CD4-positive, alpha-beta T cell treated with Interleukin-1 beta for 1 hour (primary cell): Measurements from ENCODE around the gene PHOSPHO1.
A peak's percentile ranks its signal among the peaks of the same experiment; 100 is the strongest.

Experiments
- DNase-seq, 2 donors: peaks; one replicate each; pipeline ENCODE4 v3.0.0-alpha.2; 2020 to 2022

The PHOSPHO1 gene

DNA sequence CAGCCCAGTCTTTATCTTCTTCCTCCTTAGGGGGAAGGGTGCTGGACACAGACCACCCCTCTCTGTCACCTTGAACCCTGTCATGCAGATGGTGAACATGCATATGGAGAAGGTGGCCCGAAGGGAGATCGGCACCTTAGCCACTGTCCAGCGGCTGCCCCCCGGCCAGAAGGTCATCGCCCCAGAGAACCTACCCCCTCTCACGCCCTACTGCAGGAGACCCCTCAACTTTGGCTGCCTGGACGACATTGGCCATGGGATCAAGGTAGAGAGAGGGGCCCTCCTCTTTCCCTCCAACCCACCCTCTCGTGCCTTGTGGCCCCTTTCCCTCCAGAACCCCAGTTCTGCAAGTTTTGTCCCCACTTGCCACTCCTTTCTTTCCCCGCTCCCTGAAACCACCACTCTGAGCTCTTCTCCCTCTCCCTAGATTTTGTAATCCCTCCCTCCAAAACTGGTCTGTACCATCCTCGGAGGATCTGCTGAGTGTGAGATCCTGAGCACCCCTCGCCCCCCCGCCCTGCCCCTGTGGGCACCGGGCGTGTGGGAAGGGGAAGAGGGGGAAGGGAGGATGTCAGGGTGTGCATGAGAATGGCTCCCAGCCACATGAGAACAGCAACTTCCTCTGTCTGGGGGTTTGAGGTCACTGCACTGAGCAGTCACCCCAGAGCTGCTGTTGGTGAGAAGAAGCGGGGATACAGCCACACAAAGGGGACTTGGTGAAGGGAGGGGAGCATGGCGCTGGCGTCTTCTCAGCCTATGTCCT lies 12.8 kb downstream of the PHOSPHO1 start:
- peak; percentile 83 to 87 for DNase-seq

GRCh38 chr17:49216953-49217650 lies 13.5 kb downstream of the PHOSPHO1 start:
- DNase-seq: peak; percentile 28 to 42

DNA sequence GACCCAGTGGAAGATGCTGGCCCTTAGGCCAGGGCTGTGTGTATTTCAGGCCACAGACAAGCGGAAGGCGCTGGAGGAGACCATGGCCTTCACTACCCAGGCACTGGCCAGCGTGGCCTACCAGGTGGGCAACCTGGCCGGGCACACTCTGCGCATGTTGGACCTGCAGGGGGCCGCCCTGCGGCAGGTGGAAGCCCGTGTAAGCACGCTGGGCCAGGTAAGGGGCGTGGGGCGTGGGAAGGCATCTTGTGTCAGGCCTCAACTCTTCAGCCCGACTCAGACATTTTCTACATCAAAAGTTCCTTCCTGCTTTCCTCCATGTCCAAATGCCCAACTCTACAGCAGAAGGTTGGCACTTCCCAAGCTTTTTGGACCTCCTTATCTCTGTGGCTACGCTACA lies 14.1 kb downstream of the PHOSPHO1 start:
- no peak for DNase-seq

DNA sequence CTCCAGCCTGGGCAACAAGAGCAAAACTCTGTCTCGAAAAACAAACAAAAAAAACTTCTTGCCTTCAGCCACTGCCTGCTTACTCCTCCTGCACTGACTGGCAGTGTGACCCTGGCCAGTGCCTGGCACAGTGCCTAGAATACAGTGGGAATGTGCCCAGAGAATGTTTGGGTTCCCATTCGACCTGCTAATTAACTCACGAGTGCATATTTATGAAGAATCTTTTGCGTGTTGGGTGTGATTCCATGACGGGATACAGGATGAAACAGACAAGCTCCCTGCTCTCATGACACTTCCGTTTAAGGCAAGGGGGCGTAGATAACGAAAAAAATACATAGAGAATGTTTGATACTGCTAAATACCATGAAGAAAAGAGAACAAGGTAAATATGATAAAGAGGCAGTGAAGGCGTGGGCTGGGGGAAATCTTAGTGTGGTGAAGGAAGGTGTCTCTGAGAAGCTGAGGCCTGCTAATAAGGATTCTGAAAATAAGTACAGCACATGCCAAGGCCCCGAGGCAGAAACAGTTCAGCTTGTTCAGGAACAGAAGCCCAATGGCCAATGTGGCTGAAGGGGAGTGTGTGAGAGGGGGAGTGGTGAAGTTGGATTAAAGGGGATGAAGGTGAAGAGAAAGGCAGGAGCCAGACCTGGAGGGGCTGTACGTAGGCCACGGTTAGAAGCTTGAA lies 15.8 kb downstream of the PHOSPHO1 start:
- DNase-seq: no peak

DNA sequence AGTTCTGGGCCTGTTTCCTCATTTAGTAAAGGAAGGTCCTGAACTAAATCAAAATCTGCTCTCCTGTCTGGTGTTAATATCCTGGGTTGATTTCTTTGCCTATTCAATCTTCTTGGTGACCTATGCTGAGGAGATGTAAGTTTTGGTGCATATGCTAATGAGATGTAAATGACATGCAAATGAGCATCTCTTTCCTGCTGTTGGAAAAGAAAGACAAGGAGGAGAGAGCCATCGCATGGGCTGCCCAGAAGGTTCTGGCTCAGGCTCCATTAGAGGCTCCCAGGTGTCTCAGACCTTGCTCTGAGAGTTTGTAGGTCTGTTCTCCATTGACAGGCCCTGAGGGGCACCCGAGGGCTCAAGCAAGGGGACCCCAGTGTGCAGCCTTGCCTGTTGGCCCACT lies 16.7 kb downstream of the PHOSPHO1 start:
- DNase-seq: no peak

DNA sequence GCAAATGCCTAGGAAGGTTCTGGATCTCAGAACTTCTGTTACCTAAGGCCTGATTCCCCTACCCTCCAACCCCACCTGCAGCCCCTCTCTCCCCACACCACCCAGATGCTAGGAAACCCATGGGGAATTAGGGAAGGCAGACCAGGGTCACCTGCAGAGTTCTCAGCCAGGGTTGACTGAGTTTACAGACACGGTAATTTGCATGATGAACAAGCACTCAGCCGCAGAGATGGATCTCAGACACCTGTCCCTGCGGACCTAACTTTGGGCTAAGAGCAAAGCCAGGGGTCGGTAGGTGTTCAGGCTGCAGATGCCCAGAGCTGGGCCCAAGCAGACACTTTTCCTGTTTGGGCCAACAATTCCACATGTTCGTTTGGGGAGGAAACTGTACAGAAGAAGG lies 17.2 kb downstream of the PHOSPHO1 start:
- no peak for DNase-seq

DNA sequence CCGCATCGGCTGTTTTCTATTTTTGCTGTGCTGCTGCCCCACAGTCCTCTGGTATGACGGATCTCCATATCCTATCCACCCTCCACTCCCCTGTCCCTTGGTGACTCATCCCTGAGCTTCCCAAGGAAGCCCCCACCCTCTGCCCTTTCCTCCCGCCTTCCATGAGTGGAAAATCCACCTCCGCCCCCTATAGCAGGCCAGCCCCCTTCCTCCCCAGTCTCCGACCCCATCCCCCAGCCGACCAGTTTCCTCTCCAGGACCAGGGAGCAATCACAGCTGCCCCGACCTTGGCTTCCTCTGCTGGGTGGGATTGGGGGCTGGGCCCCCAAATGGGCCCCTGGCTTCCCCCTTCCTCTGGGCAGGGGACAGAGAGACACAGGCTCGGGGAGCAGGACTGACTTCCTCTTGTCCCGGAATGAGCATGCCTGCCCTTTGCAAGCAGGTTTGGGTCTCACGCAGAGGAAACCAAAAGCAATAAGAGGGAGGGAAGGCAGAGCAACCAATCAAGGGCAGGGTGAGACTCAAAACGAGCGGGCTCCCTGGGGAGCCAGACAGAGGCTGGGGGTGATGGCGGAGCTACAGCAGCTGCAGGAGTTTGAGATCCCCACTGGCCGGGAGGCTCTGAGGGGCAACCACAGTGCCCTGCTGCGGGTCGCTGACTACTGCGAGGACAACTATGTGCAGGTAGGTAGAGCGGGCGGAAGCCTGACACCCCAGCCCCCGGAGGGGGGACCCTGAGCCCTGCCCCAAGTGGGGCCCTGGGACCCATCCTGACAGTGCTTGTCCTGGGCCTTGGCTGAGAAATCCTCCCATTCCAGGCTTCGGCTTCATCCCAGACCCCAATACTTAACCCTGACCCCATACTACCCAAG lies 20.2 kb downstream of the PHOSPHO1 start, which contains the start of the genes ABI3 and GNGT2:
ABI3 (plus strand) TSS at position 550 of the 872 bp plus-strand sequence; CDS start at position 568, 18 bp downstream.
GNGT2 (minus strand) TSS at position 417 of the 872 bp plus-strand sequence. CDS start 3,152 bp downstream, outside the sequence.
- peak; percentile 68 for DNase-seq

- DNase-seq: no peak
Observed at GRCh38 chr17:49209061-49209571, 21.5 kb downstream of the PHOSPHO1 start.

GRCh38 chr17:49204516-49204915 lies 26.1 kb downstream of the PHOSPHO1 start:
- DNase-seq: no peak

- DNase-seq: no peak
Observed at GRCh38 chr17:49203796-49204195, 26.8 kb downstream of the PHOSPHO1 start.

- DNase-seq: no peak
Observed at GRCh38 chr17:49201481-49201927, 29.1 kb downstream of the PHOSPHO1 start.

GRCh38 chr17:49200423-49201083 lies 30.0 kb downstream of the PHOSPHO1 start:
- DNase-seq: no peak

GRCh38 chr17:49198211-49198610 lies 32.4 kb downstream of the PHOSPHO1 start:
- no peak for DNase-seq

DNA sequence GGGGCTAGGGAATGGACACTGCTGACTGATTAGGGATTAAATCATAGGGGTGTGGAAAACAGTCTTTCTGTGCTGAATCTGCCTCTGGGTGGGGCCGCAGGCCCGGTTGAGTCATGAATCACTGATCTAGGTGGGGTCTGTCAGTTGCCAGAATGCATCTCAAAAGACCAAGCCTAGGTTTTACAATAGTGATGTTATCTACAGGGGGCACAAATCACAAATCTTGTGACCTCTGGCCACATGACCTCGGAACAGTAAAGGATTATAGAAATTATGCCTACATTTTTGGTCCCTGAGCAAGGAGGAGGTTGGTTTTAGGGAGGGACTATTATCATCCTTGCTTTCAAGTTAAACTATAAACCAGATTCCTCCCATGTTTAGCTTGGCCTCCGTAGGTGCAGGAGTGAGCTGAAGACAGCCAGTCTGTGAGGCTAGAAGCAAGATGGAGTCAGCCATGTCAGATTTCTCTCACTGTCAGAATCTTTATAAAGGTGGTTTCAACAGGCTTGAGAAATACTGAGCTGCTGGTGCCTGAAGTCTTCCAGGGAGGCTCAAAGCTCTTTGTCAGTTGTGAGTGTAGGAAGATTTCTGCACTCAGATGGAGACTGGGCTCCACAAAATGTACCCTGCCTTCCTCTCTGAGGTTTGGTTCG lies 33.1 kb downstream of the PHOSPHO1 start:
- DNase-seq: no peak

DNA sequence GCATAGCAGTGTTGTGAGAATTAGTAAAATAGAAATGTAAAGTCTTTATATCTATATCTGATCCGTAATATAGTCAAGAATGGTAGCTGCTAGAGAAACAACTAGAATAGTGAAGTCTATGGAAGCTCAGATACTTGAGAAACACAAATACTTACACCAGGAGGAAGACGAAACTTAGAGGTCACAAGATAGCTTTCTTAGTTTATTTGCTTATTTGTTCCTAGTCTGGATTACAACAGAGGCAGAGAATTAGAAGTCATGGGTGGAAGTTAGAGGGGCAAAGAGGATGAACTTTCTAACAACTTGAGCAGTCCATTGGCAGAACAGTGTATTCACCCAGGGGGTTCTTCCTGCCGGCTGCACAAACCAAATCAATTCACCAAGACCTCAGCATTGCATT lies 34.1 kb downstream of the PHOSPHO1 start:
- DNase-seq: no peak

DNA sequence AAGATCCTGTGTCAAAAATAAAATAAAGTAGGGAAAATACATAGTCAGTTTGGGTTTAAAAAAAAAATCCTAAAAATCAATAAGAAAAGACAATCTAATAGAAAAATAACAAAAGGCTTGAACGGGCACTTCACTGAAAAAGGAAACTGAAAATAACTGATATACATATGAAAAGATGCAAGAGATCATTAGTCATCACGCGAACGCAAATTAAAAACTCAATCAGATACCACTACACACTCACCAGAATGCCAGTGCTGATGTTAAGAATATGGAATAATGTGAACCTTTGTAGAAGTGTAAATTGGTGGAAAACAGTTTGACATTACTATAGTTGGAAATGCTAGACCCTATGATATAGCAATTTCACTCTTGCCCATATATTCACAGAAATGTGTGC lies 34.8 kb downstream of the PHOSPHO1 start:
- no peak for DNase-seq

DNA sequence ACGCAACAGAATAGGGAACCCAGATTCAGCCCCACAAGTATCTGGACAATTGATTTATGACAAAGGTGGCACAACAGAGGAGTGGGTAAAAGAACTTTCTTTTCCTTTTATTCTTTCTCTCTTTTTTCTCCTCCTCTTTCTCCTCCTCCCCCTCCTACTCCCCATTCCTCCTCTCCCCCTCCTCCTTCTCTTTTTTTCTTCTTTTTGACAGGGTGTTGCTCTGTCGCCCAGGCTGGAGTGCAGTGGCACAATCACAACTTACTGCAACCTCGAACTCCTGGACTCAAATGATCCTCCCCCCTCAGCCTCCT lies 36.3 kb downstream of the PHOSPHO1 start:
- DNase-seq: no peak

DNA sequence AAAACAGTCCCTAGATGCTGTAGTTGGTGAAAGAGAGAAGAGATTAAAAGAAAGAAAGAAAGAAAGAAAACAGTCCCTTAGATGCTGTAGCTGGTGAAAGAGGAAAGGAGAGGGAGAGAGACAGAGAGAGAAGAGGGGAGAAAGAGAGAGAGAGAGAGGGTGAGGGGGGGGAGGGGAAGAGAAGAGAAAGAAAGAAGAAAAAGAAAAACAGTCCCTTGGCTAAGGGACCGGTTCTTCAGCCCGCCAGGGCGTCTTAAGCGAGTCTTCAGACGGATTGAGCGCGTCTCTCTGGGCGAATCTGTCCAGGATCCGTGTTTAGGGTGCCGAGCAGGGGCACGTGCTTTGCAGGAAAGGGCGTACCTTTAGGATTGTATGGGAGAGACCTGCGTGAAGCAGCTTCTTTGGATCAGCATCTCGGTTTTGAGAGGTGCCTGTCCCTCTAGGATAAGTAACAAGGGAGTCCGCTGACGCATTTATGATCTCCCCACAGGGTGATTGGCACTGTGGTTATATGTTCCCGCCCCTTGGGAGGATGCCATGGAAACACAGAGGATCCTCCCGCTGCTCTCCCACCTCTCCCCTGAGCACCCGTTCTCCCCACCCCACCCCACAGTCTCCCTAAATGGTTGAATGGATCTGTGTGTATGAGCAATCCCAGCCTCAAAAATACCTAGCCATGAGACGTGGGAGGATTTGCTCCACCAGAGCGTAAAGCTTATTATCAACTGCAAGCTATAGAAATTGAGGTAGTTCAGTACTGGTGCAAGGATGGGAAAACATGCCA lies 36.9 kb downstream of the PHOSPHO1 start:
- DNase-seq: peak; percentile 22 to 32

- DNase-seq: peak; percentile 89 to 90
Observed at GRCh38 chr17:49191917-49192741, 38.5 kb downstream of the PHOSPHO1 start.
